SU-DHL-6 (cell line): ENCODE data around the gene ESRRB.

Source experiments
- EZH2phosphoT487 ChIP-seq: fragments of 200-600 bp; sonication (generic), shearing (Covaris generic); conservative IDR thresholded peaks from 2 replicates; pipeline ENCODE4 v1.6.1; 2018; ENCODE audit warnings: mild to moderate bottlenecking, antibody characterized with exemption, low read length, moderate library complexity, mixed read lengths
- TF ChIP-seq, protein P1 (sequence below): fragments of 200-600 bp; sonication (generic); IDR thresholded peaks from one replicate; pipeline ENCODE4 v1.5.1; 2017; ENCODE audit warnings: antibody characterized with exemption, mild to moderate bottlenecking, low read length, moderate library complexity; ENCODE audit not compliant: insufficient read depth, poor library complexity, severe bottlenecking

- TF ChIP-seq EZH2phosphoT487 = no peak
- TF ChIP-seq, protein P1, sequence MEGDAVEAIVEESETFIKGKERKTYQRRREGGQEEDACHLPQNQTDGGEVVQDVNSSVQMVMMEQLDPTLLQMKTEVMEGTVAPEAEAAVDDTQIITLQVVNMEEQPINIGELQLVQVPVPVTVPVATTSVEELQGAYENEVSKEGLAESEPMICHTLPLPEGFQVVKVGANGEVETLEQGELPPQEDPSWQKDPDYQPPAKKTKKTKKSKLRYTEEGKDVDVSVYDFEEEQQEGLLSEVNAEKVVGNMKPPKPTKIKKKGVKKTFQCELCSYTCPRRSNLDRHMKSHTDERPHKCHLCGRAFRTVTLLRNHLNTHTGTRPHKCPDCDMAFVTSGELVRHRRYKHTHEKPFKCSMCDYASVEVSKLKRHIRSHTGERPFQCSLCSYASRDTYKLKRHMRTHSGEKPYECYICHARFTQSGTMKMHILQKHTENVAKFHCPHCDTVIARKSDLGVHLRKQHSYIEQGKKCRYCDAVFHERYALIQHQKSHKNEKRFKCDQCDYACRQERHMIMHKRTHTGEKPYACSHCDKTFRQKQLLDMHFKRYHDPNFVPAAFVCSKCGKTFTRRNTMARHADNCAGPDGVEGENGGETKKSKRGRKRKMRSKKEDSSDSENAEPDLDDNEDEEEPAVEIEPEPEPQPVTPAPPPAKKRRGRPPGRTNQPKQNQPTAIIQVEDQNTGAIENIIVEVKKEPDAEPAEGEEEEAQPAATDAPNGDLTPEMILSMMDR = no peak
These were observed 48.8 kb upstream of the ESRRB start for GRCh38 chr14:76326918-76327689.
